ENCODE results near the gene SLC12A6.

SLC12A6 gene

GRCh38 chr15:34275721-34276120 is 61.9 kb downstream of the SLC12A6 start:
- no peak overlapping the region for H3K27ac Mint-ChIP-seq
- no peak for DNase-seq
- H3K27me3 Mint-ChIP-seq = no peaks in the 10 kb centered on the region
- no peak overlapping the region for H3K4me3 Mint-ChIP-seq
- ATAC-seq = no peak
- H3K4me1 Mint-ChIP-seq = peaks cover 10% of the 10 kb centered on the region
- peaks cover 7% of the 10 kb centered on the region for H3K36me3 Mint-ChIP-seq (ENCODE audit: low read depth)
- H3K9me3 Mint-ChIP-seq = peaks cover 1% of the 10 kb centered on the region

GRCh38 chr15:34275154-34275553 is 62.4 kb downstream of the SLC12A6 start:
- H3K27ac Mint-ChIP-seq = no peak overlapping the region
- H3K36me3 Mint-ChIP-seq (ENCODE audit: low read depth) = peaks cover 7% of the 10 kb centered on the region
- no peaks in the 10 kb centered on the region for H3K9me3 Mint-ChIP-seq
- H3K4me1 Mint-ChIP-seq = peaks cover 6% of the 10 kb centered on the region
- H3K27me3 Mint-ChIP-seq = no peaks in the 10 kb centered on the region
- DNase-seq (no peak), ATAC-seq (no peak)
- H3K4me3 Mint-ChIP-seq = no peak overlapping the region

- Mint-ChIP-seq H3K9me3 (no peaks in the 10 kb centered on the region), H3K4me3 (no peak overlapping the region), H3K27ac (peak overlapping the region; percentile 6), H3K27me3 (no peaks in the 10 kb centered on the region), H3K4me1 (peaks cover 13% of the 10 kb centered on the region), H3K36me3 (ENCODE audit: low read depth) (peaks cover 7% of the 10 kb centered on the region)
- no peak for ATAC-seq
- no peak for DNase-seq
Observed at GRCh38 chr15:34271493-34271892, 66.1 kb downstream of the SLC12A6 start.

- H3K36me3 Mint-ChIP-seq (ENCODE audit: low read depth) = peaks cover 3% of the 10 kb centered on the region
- H3K27ac Mint-ChIP-seq = no peak overlapping the region
- H3K4me1 Mint-ChIP-seq = peaks cover 15% of the 10 kb centered on the region
- no peak overlapping the region for H3K4me3 Mint-ChIP-seq
- ATAC-seq = no peak
- DNase-seq = no peak
- no peaks in the 10 kb centered on the region for H3K27me3 Mint-ChIP-seq
- H3K9me3 Mint-ChIP-seq = no peaks in the 10 kb centered on the region
Observed at GRCh38 chr15:34266751-34267150, 70.8 kb downstream of the SLC12A6 start.

GRCh38 chr15:34264076-34264475 is 73.5 kb downstream of the SLC12A6 start:
- no peak for DNase-seq
- Mint-ChIP-seq H3K4me3 (no peak overlapping the region), H3K27me3 (no peaks in the 10 kb centered on the region), H3K9me3 (no peaks in the 10 kb centered on the region), H3K36me3 (ENCODE audit: low read depth) (peaks cover 4% of the 10 kb centered on the region), H3K4me1 (peaks cover 8% of the 10 kb centered on the region), H3K27ac (peak overlapping the region; percentile 3)
- ATAC-seq = no peak

GRCh38 chr15:34262362-34262761 is 75.2 kb downstream of the SLC12A6 start:
- H3K27ac Mint-ChIP-seq = peak overlapping the region; percentile 3
- H3K4me3 Mint-ChIP-seq = no peak overlapping the region
- peaks cover 8% of the 10 kb centered on the region for H3K36me3 Mint-ChIP-seq (ENCODE audit: low read depth)
- ATAC-seq = no peak
- no peak for DNase-seq
- peaks cover 8% of the 10 kb centered on the region for H3K4me1 Mint-ChIP-seq
- no peaks in the 10 kb centered on the region for H3K27me3 Mint-ChIP-seq
- H3K9me3 Mint-ChIP-seq = no peaks in the 10 kb centered on the region

GRCh38 chr15:34259566-34259965 is 78.0 kb downstream of the SLC12A6 start:
- DNase-seq (no peak), ATAC-seq (no peak)
- Mint-ChIP-seq H3K4me3 (no peak overlapping the region), H3K36me3 (ENCODE audit: low read depth) (peaks cover 12% of the 10 kb centered on the region), H3K4me1 (peaks cover 2% of the 10 kb centered on the region), H3K9me3 (no peaks in the 10 kb centered on the region), H3K27ac (no peak overlapping the region), H3K27me3 (no peaks in the 10 kb centered on the region)

GRCh38 chr15:34258151-34258550 is 79.4 kb downstream of the SLC12A6 start:
- H3K4me1 Mint-ChIP-seq = no peaks in the 10 kb centered on the region
- H3K27me3 Mint-ChIP-seq = no peaks in the 10 kb centered on the region
- no peak overlapping the region for H3K4me3 Mint-ChIP-seq
- ATAC-seq = no peak
- no peaks in the 10 kb centered on the region for H3K9me3 Mint-ChIP-seq
- peaks cover 18% of the 10 kb centered on the region for H3K36me3 Mint-ChIP-seq (ENCODE audit: low read depth)
- DNase-seq = no peak
- H3K27ac Mint-ChIP-seq = no peak overlapping the region

GRCh38 chr15:34252545-34252944 is 85.0 kb downstream of the SLC12A6 start:
- no peak for DNase-seq
- Mint-ChIP-seq H3K4me3 (no peak overlapping the region), H3K4me1 (peaks cover 7% of the 10 kb centered on the region), H3K27me3 (no peaks in the 10 kb centered on the region), H3K27ac (peak overlapping the region; percentile 7), H3K36me3 (ENCODE audit: low read depth) (peaks cover 37% of the 10 kb centered on the region), H3K9me3 (no peaks in the 10 kb centered on the region)
- no peak for ATAC-seq

GRCh38 chr15:34248190-34248589 is 89.4 kb downstream of the SLC12A6 start:
- peak overlapping the region; percentile 12 for H3K27ac Mint-ChIP-seq
- H3K27me3 Mint-ChIP-seq = no peaks in the 10 kb centered on the region
- DNase-seq = no peak

GRCh38 chr15:34246276-34246976 is 91.2 kb downstream of the SLC12A6 start:
- ATAC-seq = no peak
- no peaks in the 10 kb centered on the region for H3K9me3 Mint-ChIP-seq
- DNase-seq = no peak
- peaks cover 9% of the 10 kb centered on the region for H3K4me1 Mint-ChIP-seq
- no peak overlapping the region for H3K27ac Mint-ChIP-seq
- H3K4me3 Mint-ChIP-seq = no peak overlapping the region
- H3K27me3 Mint-ChIP-seq = no peaks in the 10 kb centered on the region
- H3K36me3 Mint-ChIP-seq (ENCODE audit: low read depth) = peaks cover 27% of the 10 kb centered on the region

More at GRCh38 chr15:34248190-34248589, 89.4 kb downstream of the SLC12A6 start:
- Mint-ChIP-seq H3K9me3 (no peaks in the 10 kb centered on the region), H3K4me1 (peaks cover 8% of the 10 kb centered on the region), H3K36me3 (ENCODE audit: low read depth) (peaks cover 31% of the 10 kb centered on the region), H3K4me3 (no peak overlapping the region)
- ATAC-seq = no peak

- DNase-seq = no peak
- H3K27me3 Mint-ChIP-seq = no peaks in the 10 kb centered on the region
- H3K36me3 Mint-ChIP-seq (ENCODE audit: low read depth) = peaks cover 24% of the 10 kb centered on the region
Observed at GRCh38 chr15:34243226-34243625, 94.4 kb downstream of the SLC12A6 start.

GRCh38 chr15:34242331-34242710 is 95.3 kb downstream of the SLC12A6 start:
- no peaks in the 10 kb centered on the region for H3K9me3 Mint-ChIP-seq
- ATAC-seq (no peak), DNase-seq (no peak)
- no peak overlapping the region for H3K4me3 Mint-ChIP-seq
- H3K36me3 Mint-ChIP-seq (ENCODE audit: low read depth) = peaks cover 18% of the 10 kb centered on the region
- H3K27ac Mint-ChIP-seq = no peak overlapping the region
- peaks cover 28% of the 10 kb centered on the region for H3K4me1 Mint-ChIP-seq
- no peaks in the 10 kb centered on the region for H3K27me3 Mint-ChIP-seq

More at GRCh38 chr15:34243226-34243625, 94.4 kb downstream of the SLC12A6 start:
- H3K27ac Mint-ChIP-seq = no peak overlapping the region
- no peak overlapping the region for H3K4me3 Mint-ChIP-seq
- ATAC-seq = no peak
- peaks cover 32% of the 10 kb centered on the region for H3K4me1 Mint-ChIP-seq
- no peaks in the 10 kb centered on the region for H3K9me3 Mint-ChIP-seq

- H3K36me3 Mint-ChIP-seq (ENCODE audit: low read depth) = peaks cover 21% of the 10 kb centered on the region
- peak overlapping the region; percentile 15 for H3K27ac Mint-ChIP-seq
- no peaks in the 10 kb centered on the region for H3K9me3 Mint-ChIP-seq
- H3K27me3 Mint-ChIP-seq = no peaks in the 10 kb centered on the region
- DNase-seq = no peak
- H3K4me3 Mint-ChIP-seq = no peak overlapping the region
- peaks cover 28% of the 10 kb centered on the region for H3K4me1 Mint-ChIP-seq
- peak; percentile 64 for ATAC-seq
Observed at GRCh38 chr15:34241376-34242330, 95.9 kb downstream of the SLC12A6 start.

GRCh38 chr15:34240537-34240936 is 97.0 kb downstream of the SLC12A6 start:
- no peak overlapping the region for H3K4me3 Mint-ChIP-seq
- peaks cover 30% of the 10 kb centered on the region for H3K36me3 Mint-ChIP-seq (ENCODE audit: low read depth)
- ATAC-seq (peak; percentile 30), DNase-seq (no peak)
- H3K9me3 Mint-ChIP-seq = no peaks in the 10 kb centered on the region
- H3K4me1 Mint-ChIP-seq = peaks cover 28% of the 10 kb centered on the region
- no peaks in the 10 kb centered on the region for H3K27me3 Mint-ChIP-seq
- H3K27ac Mint-ChIP-seq = peak overlapping the region; percentile 69

Measured in activated naive CD8-positive, alpha-beta T cell treated with anti-CD3 and anti-CD28 coated beads, Interleukin-2, amount 50 U/mL, for 24 hours (primary cell).